NK-92 treated with Interleukin-12 subunit alpha and Interleukin-12 subunit beta, amount 100 ng/mL, for 24 hours (cell line): ENCODE measurements around the gene DNAJC8.
A peak's percentile ranks its signal among the peaks of the same experiment; 100 is the strongest.

Experiments used
- DNase-seq: peaks from one replicate; lab custom pipeline; 2025; lab: John Stamatoyannopoulos, UW

The DNAJC8 gene, protein sequence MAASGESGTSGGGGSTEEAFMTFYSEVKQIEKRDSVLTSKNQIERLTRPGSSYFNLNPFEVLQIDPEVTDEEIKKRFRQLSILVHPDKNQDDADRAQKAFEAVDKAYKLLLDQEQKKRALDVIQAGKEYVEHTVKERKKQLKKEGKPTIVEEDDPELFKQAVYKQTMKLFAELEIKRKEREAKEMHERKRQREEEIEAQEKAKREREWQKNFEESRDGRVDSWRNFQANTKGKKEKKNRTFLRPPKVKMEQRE

DNA sequence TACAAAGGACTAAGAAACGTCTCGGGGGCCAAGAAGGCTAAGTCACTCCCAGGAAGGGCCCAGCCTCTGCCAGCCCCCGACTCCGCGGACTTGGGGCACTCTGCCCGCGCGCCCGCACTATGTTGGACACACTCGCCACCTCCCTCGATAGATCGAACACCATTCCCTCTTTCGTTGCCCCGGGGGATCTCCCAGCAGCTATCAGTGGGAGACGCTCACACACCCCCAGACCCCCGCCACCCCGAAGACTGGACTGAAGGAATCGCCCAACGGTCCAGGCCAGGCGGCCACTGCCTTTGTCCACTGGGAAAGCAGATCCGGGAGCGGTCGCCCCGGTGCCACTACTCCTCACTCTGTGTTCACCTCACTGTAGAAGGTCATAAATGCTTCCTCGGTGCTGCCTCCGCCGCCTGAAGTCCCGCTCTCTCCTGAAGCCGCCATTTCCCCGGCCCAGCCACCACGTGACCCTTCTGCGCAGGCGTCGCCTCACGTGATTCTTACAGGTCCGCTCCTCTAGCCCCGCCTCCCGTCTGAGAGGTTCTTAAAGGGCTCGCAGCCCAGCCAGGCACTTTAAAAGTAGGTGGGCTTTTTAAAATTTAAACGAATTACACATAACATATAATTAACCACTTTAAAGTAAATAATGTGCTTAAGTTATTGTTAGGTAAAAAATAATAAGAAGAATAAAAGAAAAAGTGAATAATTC, at the start of gene DNAJC8:
TSS of gene DNAJC8 (minus strand) at position 472 of the 706 bp plus-strand sequence. CDS start at position 441, 31 bp downstream.
- peak; percentile 91 for DNase-seq

DNA sequence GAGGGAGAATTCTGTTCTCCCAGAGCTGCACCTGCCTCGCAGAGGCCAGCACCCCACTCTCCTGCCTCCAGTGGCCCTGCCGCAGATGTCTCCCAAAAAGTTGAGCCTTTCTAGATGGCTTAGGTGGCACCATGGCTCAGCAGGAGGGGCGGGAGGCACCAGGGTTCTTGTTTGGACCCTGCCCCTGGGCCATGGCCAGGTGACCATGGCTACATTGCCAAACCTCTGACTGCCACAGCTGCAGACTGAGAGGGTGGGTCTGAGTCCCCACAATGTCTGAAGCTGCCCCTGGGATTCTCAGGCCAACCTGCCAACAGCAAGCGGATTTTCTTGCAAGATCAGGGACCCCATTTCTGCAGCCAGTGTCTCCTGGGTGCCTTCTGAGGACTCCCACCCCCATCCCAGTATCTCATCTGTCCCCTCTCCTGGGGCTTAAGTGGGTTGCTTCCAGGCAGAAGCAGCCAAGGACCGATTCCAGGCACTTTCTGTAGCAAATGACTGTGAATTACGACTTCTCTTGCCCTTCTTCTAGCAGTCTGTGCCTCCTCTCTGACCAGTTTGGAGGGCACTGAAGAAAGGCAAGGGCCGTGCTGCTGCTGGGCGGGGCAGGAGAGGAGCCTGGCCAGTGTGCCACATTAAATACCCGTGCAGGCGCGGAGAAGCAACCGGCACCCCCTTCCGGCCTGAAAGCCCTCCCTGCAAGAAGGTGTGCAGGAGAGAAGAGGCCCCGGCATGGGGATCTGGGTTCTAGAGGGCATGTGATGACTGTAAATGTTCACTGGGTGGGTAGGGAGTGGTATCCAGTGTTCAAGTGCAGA, 49.0 kb upstream of the DNAJC8 start:
- no peak for DNase-seq

DNA sequence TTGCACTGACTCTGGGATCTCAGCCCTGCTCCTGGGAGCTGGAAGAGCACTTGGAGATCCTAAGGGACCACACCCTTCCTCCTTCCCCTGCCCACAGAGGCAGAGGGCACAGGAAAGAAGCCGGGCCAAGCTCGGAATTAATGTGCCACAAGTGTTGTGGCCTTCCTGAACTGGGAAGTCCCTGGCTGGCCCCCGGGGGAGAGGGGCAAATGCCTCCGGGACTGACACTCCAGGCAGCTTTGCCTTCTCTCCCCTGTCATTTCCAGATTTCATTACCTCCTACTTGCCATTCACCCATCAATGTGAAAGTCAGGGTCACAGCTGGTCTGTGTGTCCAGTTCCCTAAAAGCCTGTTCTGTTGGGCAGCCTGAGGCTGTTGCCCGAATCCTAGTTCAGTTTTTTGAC, 48.1 kb upstream of the DNAJC8 start:
- no peak for DNase-seq

DNA sequence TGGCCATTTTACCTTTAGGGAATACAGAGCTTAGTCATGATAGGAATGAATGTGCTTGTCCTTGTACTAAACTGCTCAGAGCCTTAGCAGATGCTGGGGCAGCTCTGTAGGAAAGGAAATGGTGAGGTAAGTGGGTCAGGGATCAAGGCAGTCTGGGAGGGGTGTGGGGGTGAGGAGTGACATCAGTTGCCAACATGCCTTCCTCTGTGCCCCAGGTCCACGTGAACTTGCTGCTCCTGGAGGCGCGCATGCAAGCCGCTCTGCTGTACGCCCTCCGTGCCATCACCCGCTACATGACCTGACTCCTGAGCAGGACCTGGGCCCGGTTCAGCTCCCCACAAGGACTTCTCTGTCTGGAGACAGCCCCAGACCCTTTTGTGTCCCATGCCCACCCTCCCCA, 47.7 kb upstream of the DNAJC8 start:
- DNase-seq: no peak

DNA sequence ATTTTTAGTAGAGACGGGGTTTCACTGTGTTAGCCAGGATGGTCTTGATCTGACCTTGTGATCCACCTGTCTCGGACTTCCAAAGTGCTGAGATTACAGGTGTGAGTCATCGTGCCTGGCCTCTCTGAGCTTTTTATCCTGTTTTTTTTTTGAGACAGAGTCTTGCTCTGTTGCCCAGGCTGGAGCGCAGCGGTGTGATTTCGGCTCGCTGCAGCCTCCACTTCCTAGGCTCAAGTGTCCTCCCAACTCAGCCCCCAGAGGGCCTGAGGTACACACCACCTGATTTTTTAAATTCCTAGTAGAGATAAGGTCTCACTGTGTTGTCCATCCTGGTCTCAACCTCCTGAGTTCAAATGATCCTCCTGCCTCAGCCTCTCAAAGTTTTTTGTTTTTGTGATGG, 46.9 kb upstream of the DNAJC8 start:
- no peak for DNase-seq

DNA sequence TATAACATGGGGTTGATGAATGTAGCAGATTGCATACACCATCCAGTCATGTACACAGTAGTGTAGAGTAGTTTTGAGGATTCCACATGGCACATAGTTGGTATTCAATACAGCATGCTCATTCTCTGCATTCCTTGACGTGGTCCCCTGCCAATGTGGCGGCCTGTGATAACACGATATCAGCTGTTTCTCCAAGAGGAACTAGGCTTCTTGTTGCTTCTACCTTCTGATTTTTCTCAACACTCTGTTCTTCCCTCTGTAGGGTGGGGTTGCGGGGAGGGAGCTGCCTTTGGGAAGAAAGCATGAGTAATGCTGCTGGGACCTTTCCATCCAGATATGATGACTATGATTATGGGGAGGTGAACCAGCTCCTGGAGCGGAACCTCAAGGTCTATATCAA, 45.9 kb upstream of the DNAJC8 start:
- no peak for DNase-seq

DNA sequence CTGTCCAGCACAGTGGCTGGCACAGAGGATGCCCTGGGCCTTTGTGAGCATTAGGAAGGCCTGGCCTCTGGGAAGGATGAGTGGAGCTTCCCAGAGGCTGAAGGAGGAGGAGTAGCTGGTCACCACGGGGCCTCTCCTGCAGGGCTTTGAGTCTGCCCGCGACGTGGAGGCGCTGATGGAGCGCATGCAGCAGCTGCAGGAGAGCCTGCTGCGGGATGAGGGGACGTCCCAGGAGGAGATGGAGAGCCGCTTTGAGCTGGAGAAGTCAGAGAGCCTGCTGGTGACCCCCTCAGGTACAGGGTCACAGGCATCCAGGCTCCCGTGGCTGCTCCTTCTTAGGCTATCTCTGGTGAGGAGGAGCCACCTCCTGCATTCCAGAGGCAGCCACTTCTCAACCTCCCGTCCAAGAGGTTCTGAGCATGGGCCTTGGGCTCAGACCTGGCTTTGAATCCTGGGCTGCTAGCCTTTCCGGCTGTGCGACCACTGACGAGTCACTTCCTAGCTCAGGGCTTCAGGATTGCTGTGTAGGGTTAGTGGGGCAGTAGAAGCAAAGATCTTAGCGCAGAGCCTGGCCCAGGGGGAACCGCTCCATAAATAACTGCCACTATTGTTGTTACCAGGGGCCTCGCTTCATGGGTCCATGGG, 40.5 kb upstream of the DNAJC8 start:
- DNase-seq: no peak

DNA sequence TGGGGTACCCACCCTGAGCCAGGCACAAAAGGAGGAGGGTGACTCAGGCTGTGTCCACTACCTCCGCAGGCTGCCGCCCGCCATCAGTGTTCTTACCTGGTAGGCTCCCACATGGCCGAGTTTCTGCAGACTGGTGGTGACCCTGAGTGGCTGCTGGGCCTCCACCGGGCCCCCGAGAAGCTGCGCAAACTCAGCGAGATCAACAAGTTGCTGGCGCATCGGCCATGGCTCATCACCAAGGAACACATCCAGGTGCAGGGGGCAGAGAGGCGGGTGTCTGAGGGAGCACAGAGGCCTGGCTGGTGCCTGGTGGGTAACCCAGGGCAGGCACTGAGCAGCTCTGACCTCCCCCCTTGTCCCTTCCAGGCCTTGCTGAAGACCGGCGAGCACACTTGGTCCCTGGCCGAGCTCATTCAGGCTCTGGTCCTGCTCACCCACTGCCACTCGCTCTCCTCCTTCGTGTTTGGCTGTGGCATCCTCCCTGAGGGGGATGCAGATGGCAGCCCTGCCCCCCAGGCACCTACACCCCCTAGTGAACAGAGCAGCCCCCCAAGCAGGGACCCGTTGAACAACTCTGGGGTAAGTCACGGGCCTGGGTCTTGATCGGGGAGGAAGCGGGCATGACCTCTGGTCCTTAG, 39.5 kb upstream of the DNAJC8 start:
- no peak for DNase-seq

DNA sequence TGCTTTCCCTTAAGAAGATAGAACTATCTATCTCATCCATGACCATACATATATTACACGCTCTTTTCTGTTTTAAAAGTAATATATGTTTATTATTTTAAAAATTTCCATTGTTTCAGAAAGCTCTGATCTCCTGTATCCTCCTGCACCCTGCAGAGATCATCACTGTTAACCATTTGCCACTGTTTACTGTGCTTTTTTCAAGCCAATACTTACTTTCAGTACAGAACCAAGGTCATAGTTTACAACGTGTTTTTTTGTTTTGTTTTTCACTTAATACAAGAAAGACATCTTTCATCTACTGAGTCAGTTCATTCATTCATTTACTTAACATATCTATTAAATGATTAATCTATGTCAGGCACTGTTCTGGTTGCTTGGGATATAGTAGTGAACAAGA, 36.7 kb upstream of the DNAJC8 start:
- no peak for DNase-seq

DNA sequence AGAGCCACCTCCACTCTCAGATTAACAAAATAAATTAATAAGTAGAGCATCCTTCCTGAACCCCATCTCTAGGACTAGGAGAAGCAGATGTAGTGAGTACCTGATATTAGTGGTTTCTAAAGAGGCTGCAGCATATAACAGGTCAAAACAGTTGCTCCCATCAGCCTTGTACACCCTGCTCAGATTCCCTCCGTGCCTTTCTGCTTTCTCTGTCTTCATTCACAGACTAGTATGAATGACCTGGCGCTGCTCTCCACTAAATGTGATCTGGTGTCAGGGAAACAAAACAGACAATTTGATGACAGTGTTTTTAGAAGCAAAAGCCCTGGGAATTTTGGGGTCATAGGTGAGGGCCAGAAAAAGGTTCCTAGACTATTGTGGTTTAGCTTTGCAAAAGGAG, 34.8 kb upstream of the DNAJC8 start:
- no peak for DNase-seq

DNA sequence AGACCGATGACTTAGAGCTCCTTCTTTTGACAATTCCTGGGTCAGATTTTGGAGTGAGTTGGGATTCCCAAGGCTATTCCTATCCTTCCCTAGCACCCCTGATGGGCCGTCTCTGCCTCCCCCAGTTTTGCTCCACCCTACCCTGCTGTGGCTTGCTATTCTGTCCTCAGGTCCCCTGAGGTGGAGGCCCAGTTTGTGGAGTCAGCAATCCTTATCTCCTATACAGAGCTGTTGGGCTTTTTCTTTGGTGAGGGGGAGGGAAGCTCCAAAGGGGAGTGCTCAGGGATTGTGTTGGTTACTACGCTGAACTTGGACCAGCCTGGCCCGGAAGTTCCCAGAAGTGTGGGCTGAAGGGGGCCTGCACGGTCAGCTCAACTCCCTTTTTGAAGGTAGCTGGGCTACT, 34.1 kb upstream of the DNAJC8 start:
- no peak for DNase-seq

DNA sequence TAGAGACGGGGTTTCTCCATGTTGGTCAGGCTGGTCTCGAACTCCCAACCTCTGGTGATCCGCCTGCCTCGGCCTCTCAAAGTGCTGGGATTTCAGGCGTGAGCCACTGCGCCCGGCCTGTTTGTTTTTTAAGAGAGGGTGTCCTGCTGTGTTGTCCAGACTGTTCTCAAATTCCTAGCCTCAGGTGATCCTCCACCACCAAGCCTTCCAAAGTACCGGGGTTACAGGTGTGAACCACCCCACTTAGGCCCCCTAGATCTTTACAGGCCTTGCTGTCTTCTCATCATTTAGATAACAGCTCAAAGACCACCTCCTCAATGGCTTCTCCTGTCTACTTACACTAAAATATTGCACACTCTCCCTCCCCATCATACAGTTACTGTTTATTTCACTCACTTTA, 32.7 kb upstream of the DNAJC8 start:
- no peak for DNase-seq

DNA sequence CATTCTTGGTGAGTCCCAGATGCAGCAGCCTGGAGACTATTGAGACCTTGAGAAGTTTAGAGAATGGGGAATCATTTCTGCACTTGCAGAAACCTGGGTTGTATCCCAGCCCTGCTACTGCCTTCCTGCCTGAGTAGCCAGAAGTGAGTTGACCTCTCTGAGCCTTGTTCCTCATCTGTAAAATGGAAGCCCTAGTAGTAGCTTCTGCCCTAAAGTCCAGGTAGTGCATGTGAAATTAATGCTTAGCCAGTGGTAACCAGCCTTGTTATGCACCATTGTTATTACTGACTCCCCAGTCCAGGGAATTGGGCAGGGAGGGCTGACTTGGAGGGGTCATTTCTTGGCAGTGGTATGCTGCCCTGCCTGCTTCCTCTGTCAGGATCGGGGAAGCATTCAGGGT, 32.1 kb upstream of the DNAJC8 start:
- DNase-seq: no peak

DNA sequence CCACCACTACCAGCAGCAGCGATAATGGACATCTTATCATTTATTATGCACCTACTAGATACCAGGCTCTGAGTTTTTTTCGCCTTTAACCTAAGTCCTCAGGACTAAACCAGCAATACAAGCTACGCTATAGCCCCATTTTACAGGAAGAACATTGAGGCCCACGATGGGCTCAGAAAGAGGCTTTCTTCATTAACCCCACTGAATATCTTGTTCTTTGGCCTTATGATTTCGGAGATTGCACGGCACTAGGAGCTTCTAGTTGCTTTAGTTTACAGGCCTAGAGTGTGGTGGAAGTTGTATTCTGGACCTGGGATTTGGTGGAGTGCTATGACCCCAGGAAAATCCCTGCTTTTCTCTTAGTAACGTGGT, 28.0 kb upstream of the DNAJC8 start:
- no peak for DNase-seq

DNA sequence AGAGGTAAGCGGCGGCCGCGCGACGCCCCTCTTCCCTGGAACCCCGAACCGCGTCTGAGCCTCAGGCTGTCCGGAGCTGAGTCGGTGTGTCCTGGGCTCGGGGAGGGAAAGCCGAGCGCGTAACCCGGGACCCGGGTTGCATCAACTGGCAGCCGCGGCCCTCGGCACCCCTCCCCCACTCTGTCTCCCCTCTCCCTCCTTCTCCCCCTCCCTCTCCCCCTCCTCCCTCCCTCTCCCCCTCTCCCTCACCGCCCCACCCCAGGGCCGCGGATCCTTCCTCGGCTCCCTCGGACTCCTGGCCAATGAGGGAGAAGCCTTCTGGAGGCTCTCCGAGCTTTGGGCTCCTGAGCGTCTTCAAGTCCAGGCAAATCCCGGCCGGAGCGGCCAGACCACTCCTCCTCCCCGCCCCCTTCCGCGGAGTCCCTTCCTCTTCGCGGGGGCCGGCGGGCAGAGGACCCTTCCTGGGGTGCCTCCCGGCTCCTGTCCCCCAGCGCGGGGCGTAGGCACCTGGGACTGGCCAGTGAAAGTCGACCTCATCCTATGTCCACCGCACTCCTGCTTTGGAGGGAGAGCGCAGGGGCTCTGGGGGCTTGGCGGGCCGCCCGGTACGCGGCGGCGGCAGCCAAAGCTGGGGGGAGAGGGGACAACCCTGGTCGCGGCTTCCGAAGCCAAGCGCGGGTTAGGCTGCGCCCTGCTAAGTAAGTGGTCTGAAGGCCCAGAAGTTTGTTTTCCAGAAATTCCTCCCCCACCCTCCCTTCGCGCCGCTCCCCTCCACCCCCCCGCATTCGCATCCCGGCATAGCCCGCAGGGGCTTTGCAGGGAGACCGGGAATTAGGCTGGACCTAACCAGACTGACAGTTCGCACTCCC, 27.3 kb upstream of the DNAJC8 start:
- DNase-seq: peak; percentile 52

DNA sequence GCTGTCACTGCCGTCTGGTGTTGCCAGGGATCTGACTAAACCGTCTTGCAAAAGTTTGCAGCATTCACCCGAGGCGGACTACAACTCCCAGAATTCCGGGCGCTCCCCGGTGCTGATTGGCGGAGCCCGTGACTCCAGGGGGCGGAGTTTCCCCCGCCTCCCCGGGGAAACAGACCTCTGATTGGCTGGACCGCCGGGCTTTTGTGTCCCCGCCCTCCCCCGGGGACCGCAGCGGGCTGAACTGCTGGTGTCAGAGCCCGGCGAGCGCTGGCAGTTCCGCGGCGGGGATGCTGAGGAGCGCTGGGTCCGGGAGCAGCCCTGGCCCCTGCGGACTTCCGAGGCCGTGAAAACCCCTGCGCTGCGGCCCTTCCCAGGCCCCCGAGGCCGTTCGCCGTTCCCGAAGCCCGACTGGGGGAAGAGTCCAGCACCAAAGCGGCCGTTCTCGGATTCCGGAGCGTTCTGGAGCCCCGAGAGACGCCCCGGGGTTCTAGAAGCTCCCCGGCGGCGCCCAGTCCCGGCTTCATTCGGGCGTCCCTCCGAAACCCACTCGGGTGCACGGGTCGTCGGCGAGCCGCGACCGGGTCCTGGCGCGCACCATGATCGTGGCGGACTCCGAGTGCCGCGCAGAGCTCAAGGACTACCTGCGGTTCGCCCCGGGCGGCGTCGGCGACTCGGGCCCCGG, 26.6 kb upstream of the DNAJC8 start, which contains the start of gene SESN2:
TSS of gene SESN2 (plus strand) at position 267 of the 682 bp plus-strand sequence. CDS start at position 597, 330 bp downstream.
- DNase-seq: peak; percentile 99

DNA sequence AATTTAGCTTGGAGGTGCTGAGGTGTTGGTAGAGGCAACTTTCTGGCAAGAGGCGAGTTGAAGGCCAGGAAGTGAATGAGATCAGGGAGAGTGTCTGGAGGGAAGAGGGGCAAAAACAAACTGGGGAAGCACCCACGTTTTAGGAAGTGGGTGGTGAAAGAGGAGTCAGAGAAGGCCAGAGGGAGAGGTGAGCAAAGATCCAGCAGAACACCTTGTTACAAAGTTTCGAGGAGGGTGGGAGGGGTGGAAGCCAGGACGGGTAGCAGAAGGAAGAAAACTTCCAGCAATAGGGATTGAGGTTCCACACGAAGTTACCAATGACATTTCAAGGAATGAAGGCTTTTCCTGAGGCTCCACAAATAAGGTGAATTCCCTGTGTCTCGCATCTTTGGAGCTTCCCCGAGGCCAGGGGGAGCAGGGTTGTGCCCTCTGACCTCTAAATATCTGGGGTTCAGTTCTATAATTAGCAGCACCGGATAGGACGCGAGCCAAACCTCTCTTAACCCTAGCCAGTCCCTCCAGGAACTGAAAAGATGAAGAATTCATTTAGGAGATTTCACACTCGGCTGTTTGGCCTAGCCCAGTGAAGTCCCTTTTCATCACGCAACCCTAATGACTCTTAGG, 25.9 kb upstream of the DNAJC8 start:
- DNase-seq: no peak

DNA sequence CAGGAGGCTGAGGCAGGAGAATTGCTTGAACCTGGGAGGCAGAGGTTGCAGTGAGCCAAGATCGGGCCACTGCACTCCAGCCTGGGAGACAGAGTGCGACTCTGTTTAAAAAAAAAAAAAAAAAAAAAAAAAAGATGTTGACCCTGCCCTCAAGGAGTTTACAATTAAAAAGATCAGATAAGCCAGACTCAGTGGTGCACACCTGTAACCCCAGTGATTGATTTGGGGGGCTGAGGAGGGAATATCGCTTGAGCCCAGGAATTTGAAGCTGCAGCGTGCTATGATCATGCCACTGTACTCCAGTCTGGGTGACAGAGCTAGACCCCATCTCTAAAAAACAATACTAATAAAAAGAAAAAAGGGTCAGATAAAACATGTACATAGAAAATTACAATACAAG, 24.9 kb upstream of the DNAJC8 start:
- no peak for DNase-seq

DNA sequence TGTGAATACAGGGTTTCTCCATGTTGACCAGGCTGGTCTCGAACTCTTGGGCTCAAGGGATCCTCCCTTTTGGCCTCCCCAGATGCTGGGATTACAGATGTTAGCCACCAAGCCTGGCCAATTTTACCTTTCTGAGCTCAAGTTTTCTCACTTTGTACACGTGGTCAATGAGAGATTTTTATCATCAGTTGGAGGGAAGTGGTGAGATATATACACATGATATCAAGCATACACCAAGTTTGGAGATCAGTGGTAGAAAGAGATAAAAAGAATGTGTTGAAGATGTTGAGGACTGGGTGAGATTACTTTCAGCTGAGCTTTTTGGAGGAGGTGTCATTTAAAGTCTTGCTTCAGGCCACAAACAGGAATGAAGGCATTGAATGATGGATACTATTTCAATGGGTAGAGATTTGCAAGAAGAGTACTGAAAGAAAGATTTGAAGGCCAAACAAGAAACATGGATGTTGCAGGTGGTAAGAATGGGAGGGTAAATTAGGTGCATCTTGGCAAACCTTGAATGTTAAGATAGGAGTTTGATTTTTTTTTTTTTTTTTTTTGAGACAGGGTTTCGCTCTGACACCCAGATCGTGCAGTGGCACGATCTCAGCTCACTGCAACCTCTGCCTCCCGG, 23.5 kb upstream of the DNAJC8 start:
- no peak for DNase-seq
